ENCODE data around the gene ZFX.

GRCh38 chrX:24167719-24168472 is 18.4 kb downstream of the ZFX start:
- no peak for TF ChIP-seq CTCF (conservative IDR thresholded peaks at IDR 0.05; ENCODE audit: low read depth, low read length)
- no peak for TF ChIP-seq EZH2 (IDR thresholded peaks at IDR 0.05; ENCODE audit: borderline replicate concordance, low read depth, low read length, poor library complexity, severe bottlenecking)
